ENCODE measurements around the gene TCF3.
"Not testable (repeated sequence)": the region's sequence is repeated elsewhere in the genome, so short reads cannot be mapped to it uniquely, and the experiment has no call there.

The TCF3 gene
- total RNA-seq: 36.1 to 55.6 (median 47.6) reads per million in 4 donors

DNA sequence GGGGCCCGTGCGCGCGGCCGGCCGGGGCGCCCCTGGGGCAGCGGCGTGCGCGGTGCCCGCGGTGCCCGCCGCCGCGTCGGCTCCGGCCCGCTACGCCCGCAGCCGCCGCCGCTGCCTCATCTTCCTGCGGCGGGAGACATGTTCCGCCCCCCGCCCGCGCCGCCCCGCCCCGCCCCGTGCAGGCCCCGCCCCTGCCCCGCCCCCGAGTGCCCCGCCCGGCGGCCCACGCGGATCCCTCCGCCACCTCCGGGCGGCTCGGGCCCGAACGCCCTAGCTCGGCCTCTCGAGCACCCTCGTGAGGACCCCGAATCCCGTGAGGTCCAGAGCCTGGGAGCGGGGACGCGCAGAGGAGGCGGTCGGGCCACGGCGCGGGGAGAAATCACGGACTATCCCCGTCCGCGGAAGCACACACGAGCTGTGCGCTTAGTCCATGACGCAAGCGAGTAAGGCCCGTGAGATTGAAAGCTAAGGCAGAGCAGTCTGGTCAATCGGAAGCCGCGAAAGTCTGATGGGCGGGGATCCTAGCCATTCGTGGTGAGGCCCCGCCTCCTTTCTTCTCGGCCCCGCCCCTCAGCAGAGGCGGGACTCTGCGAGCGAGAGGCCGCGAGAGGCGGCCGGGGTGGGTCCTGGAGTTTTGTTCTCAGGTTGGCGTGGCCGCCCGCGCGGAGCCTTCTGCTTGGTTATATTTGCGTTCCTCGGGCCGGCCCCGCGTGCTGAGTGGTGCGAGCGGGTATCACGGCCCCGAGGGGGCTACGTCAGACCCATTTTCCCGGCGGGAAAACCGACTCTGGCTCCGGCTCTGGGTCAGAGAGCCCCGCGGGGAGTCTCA lies at the start of gene TCF3:
TSS of gene TCF3 (minus strand) at position 145 of the 829 bp plus-strand sequence. CDS start 2,367 bp downstream, outside the sequence.
- DNase-seq: peak; percentile 95 to 99 (median 97)

DNA sequence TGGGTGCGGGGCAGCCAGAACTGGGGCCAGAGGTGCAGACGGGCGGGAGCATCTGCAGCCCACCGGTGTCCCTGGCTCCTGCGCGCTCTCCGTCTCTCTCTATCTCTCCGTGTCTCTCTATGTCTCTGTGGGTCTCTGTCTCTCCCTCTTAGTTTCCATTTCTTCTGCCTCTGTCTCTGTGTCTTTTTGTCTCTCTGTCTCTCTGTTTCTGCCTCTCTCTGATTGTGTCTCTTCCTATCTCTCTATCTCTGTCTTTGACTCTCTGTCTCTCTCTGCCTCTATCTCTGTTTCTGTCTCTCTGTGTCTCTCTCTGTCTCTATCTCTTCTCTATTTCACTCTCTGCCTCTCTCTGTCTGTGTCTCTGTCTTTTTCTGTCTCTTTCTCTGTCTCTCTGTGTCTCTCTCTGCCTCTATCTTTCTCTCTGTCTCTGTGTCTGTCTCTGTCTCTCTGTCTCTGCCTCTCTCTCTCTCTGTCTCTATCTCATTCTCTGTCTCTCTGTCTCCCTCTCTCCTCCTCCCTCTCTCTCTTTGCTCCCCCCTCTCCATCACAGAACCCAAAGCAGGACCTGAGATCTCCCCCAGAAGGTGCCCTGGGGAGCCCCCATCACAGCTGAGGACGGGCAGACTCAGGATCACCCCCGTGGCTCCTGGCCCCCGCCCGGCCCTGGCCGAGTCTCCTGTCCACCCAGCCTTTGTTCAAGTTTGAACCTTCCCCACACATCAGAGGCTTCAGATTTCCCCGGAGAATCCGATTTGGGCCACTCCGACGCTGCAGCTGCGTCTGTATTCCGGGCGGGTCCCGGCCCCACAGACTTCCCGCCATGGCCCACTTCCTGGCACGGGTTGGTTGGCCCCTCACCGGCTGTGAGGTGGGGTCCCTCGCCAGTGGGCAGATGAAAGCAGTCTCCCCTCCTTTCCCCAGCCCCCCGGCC lies 48.6 kb upstream of the TCF3 start:
- DNase-seq: no peak

DNA sequence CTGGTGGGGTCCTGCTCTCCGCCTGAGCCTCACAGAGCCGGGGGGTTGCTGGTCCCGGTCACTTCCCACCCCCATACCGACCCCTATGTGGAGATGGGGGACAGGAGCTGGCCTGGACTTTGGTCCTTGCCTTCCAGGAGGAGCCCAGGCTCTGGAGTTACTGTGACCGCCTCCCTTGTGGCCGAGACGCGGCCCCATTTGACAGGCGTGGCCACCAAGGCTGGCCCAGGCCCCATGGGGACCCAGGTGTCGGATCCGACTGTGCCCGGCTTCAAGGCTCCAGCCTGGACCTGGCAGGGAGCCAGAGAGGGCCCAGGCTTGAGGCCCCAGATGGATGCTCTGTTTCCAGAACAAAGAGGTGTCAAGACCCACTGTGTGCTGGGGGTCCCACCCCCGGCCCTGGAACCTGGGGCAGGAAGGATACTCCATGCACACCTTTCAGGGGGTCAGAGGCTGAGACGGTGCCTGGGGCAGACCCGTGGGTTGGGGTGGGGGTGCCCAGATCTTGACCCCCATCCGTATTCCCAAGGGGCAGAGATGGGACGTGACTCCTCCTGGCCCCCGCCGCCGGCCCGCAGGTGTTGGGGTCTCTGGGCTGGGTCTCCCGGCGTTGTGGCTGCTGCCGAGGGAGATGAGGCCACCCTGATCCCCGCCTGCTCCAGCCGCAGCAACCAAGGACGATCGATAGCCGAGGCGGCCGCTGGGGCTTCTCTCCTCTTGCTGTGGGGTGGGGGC lies 47.8 kb upstream of the TCF3 start:
- DNase-seq: no peak

DNA sequence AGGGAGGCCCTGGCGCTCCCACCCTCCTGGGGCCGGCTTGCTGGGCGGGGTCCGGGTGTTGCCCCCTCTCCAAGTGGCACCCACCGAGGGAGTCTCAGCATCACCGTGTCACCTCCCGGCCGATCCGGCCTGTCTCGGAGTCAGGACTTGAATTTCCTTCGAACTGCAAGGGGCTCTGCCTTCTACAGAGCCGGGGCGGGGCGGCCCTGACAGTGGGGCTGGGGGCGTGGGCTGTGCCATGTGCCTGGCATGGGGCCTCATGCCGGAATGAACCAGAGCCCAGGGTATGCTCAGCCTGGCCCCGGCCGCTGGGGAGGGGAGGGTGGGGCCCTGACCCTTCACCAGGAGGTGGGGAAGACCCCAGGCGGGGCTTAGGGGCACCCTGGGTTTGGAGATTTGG lies 47.0 kb upstream of the TCF3 start:
- no peak for DNase-seq

DNA sequence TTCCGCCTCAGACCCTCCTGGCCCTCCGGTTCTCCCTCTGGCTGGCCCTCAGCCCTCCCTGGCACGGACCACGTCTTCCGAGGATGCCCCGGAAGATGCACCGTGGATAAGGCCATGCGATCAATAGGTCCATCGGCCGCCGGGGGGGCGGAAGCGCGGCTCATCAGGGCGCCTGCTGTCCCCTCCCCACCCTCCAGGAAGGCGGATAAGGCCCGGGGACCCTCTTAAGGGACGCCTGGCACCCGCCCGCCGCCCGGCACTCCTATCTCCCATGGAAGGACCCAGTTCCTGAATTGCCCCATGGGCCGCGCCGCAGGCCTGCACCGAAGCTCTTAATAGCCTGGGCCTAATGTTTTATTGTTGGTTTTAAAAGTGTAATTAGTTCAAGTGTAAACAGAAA lies 46.2 kb upstream of the TCF3 start:
- no peak for DNase-seq

DNA sequence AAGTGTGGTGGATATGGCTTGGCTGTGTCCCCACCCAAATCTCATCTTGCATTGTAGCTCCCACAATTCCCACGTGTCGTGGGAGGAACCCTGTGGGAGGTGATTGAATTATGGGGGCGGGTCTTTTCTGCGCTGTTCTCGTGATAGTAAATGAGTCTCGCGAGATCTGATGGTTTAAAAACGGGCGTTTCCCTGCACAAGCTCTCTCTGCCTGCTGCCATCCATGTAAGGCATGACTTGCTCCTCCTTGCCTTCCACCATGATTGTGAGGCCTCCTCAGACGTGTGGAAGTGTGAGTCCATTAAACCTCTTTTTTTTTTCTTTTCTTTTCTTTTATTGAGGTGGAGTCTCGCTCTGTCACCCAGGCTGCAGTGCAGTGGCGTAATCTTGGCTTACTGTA lies 43.1 kb upstream of the TCF3 start:
- not testable (repeated sequence) for DNase-seq

DNA sequence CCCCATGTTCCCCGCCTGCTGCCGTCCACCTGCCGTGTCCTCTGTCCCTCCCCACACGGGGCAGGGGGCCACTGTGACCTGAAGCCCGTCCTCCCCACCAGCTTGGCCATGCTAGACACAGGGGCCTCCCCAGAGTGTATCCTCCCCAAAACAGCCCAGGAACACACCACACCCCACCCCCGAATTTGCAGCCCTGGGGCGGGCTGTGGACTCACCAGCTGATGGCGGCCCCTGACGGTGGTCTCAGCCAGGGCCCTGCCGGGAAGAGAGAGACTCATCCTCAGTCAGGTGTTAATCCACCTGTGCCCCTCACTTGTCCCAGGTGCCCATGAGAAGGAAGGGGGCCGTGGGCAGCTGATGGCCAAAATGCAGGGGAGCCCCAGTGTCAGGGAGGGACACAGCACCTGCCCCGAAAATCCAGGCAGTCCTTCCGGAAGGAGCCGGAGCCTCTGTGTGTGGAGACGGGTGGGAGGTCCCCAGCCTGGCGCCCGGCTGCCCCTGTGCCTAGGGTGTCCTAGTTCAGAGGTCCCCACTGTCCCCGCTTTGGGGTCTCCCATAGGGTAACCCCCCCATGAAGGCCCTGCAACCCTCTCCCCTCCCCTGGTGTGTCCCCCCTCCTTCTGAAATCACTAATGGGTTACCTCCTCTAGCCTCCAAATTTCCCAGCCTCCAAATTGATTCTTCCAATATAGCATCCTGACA lies 39.3 kb upstream of the TCF3 start:
- no peak for DNase-seq

DNA sequence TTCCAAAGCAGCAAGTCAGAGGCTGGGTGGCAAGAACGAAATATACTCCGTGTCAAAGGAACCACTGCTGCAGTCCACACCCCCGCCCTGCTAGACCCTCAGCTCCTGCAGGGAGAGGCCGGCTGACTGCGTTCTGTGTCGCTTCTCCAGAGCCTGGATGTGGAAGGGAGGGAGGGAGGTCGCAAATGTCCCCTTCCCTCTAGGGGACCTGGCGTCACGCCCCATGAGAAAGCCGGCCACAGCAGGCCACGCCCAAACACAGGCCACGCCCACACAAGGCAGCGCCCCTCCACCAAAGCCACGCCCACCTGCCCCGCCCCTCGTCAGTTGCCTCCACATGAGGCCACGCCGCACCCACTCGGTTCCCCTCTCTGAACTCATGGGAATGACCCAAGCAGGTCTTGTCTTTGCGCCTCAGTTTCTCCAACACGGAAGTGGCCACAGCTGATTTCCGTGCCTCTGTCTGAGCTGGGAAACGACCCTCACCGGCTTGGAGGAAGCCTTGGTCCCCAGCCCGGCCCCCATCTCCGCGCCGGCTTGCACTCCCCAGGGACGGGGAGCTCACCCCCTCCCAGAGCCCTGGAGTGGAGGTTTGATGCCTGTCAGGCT lies 38.4 kb upstream of the TCF3 start:
- peak in 3 of 5 donors; percentile 20 to 53 (median 26) for DNase-seq

DNA sequence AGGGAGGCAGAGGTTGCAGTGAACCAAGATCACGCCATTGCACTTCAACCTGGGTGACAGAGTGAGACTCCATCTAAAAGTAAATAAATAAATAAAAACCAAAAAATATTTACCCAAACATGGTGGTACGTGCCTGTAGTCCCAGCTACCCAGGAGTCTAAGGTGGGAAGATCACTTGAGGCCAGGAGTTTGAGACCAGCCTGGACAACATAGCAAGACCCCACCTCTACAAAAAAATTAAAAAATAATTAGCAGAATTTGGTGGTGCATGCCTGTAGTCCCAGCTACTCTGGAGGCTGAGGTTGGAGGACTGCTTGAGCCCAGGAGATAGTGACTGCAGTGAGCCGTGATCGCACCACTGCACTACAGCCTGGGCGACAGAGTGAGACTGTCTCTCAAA lies 33.4 kb upstream of the TCF3 start:
- not testable (repeated sequence) for DNase-seq

DNA sequence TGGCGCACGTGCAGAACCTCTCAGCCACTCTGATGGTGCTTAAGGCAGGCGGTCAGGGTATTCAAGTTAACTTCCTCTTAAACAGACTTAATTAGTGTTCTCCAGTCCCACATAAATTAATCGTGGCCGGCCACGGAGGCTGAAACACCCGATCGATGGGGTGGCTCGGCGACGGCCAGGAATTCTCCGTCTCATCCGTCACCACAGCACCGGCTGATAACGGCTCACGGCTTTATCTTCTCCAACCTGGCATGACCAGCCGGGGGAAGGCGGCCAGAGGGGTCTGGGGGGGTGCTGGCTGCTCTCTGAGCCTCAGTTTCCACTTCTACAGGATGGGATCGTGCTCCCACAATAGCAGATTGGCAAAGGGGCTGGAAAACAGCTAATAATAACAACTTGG lies 32.6 kb upstream of the TCF3 start:
- DNase-seq: no peak

DNA sequence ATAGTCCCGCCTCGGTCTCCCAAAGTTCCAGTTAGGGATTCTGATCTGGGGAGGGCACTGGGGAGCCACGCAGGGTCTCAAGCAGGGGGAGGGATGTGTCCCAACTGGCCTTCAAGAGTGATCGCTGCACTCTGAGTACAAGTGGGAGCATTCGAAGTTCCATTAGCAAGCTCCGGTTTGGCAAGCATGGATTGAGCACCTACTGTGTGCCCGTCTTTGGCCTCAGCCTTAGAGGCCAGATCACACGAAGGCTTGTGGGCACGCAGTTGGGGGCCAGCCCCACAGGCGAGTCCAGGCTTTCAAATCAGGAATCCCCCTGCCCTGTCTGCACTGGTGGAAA lies 32.1 kb upstream of the TCF3 start:
- no peak for DNase-seq

DNA sequence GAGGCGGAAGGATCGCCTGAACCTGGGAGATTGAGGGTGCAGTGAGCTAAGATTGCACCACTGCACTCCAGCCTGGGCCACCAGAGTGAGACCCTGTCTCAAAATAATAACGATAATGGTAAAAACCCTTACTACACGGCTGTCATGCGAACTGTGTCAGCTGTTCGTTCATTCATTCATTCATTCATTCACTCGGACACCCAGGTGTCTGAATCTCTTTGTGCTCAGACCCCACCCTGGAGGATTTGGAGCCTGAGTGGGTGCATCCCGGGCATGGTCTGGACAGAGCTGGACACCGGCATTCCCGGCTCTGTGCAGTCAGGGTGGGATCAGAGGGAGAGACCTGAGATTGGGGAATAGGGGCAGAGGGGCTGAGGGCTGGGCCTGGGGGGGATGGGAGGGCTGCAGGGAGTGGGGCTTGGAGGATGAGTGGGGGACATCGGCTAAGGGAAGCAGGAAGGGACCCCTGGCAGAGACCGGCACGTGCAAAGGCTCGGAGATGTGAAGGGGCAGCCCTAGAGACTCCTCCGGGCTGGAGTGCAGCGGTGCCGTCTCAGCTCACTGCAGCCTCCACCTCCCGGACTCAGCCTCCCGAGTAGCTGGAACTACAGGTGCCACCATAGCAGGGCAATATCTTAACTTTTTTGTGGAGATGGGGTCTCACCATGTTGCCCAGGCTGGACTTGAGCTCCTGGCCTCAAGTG lies 31.6 kb upstream of the TCF3 start:
- DNase-seq: no peak

DNA sequence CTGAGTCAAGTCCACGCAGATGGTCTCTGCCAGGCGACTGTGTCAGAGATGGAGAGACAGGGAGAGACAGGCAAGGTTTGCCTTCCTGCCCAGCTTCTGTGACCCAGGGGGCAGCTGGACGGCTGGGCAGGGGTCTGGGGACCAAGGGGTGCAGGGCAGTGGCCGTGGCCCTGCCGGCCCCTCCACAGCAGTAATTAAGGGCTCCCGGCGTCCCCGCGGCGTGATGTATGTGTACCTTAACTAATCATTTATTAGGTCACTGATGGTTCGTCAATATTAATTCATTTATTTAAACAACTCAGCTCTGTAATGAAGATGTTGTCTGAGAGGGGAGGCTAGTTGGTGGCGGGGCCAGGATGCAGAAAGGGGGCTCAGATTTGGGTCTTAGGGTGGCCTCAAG lies 28.6 kb upstream of the TCF3 start:
- DNase-seq: no peak

DNA sequence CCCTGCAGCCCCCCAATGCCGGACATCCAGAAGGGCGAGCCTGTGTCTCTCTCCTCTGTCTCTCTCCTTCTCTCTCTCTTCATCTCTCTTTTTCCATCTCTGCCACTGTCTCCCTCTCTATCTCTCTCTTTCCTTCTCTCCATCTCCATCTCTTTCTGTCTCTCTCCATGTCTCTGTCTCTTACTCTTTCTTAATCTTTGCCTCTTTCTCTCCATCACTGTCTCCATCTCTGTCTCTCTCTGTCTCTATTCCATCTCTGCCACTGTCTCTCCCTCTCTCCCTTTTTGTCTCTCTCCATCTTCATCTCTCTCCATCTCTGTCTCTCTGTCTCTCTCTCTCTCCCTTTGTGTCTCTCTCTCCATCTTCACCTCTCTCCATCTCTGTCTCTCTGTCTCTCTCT lies 25.7 kb upstream of the TCF3 start:
- DNase-seq: no peak

DNA sequence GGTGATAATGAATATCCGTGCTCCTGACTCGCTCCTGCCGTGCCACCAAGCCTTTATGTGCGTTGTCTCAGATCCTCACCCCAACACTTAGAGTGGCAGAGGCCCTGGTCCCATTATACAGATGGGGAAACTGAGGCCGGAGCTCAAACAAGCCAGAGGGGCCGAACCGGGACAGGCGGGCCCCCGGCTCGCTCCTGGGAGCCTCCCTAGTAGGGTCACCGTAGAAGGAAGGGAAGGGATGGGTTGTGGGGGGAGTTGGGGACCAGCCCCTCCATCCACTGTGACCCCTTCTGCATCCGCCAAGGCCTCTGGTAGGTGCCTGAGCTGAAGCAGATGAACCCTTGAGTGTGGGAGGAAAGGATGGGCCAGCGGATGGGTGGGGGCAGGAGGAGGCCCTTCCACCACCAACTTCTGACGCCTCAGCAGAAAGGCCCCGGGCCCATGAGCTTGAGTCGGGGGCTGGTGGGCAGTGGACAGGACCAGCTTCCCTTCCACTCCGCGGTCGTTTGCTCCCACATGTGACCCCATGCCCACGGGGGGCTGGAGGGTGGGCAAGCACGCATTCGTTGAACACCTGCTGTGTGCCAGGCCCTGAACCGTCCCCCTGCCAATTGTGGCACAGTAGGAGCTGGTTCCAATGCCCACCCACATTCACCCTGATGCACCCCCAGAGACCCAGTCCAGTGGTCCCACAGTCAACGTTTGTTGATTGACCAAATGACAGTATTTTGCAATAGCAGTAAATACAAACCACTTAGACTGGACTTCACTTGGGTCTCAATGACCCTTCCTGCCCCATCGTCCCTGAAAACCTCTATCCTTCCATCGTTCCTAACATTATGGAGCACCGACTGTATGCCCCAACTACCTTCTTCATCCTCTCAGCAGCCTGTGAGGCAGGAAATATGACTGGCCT lies 24.2 kb upstream of the TCF3 start:
- no peak for DNase-seq

DNA sequence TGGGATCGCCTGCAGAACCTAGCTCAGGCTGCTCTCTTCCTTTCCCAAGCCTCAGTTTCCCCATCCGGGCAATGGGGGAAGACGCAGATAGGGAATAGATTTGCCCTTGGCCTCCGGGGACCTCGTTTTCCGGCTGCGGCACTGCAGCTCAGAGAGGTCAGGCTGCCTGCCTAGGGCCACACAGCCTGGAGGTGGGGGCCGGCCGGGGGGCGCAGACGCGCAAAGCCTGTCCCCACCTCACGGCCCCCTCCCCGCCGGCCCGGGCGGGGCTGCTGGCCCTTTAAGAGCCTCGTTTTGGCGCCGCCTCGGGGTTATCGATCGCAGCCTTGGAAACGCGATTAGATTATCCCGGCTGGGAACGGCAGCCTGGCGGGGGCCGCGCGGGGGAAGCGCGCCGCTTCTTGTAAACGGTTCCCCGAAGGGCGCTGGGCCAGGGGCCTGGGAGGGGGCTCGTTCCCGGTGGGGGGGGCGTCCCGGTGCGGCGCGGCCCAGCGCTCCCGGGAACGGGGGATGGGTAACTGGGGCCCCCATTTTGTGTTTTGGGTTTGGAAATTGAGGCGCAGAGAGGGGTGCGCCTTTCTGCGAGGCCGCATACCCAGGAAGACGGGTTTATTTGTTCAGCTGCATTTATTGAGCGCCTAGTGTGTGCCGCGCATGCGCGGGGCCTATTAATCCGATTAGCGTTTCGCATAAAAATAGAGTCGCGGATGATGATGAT lies 23.4 kb upstream of the TCF3 start:
- no peak for DNase-seq

DNA sequence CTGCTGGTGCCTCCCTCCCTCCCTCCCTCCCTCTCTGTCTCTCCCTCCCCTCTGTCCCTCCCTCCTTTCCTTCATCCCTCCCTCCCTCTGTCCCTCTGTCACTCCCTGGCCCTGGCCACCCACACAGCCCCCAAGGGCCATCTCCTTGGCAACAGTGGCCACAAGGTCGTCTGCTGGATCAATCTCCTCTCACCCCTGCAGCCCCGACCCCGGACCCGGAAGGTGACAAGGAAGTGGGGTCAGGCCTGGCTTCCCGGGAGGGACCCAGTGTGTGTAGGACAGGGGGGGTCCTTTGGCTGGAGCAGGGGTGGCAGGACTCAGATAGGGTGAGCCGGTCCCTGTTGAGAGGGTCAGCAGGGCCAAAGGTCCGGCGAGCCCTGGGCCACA lies 21.9 kb upstream of the TCF3 start:
- no peak for DNase-seq

DNA sequence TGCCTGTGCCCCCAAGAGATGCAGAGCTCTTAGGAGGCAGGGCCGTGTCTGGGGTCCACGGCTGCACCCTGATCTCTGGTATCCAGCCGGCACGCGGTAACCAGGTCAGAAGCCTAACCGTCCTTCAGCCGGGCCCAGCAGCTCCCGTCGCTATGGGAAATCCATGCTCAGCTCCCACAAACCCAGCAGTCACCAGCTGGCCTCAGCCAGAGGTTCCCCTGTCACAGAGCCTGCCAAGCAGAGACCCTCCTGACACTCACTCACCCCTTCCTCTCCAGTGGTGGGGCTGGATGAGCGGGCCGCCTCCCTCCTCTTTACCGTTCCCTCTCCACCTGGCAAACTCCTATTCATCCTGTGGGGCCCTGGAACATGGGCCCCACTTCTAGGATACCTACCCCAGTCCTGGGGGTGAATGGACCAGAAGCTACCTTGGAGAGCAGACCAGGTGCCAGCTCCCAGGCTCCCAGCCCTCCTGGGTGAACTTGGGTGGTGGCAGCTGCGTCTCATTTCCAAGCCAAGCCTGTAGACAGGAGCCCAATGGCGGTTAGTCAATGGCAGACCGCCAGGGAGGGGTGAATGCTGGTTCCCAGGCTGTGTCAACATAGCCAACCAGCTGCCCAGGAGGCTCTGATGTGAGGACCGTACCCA lies 21.4 kb upstream of the TCF3 start:
- DNase-seq: no peak

Measured in T-helper 1 cell (primary cell).